Astrocyte (in vitro differentiated cells and primary cell): ENCODE data around the gene PTPRO. TPM values are rescaled to one million over a fixed set of nuclear protein-coding genes. Genes with fewer than 3 reads are reported as not detected.

ENCODE experiments used
- DNase-seq: peaks from one replicate; pipeline ENCODE4 v3.0.0-alpha.2; 2010; ENCODE audit warnings: low read depth
- FAIRE-seq: peaks from 2 replicates; lab custom pipeline; 2011; peaks lifted over from hg19 to GRCh38; lab: Jason Lieb, UNC
- H2AFZ ChIP-seq: 2 replicates; pipeline ENCODE4 v1.6.0; 2012; ENCODE audit warnings: low read depth, low read length, inconsistent platforms
- H3K27ac ChIP-seq: 2 replicates; pipeline ENCODE4 v1.5.1; 2011; ENCODE audit warnings: low read depth, low read length, inconsistent platforms
- H3K27me3 ChIP-seq: 2 replicates; pipeline ENCODE4 v1.6.0; 2011; ENCODE audit warnings: low read length, inconsistent platforms; ENCODE audit not compliant: insufficient read depth
- H3K36me3 ChIP-seq: 2 replicates; pipeline ENCODE4 v1.5.1; 2011; ENCODE audit warnings: low read length, inconsistent platforms; ENCODE audit not compliant: insufficient read depth
- H3K4me1 ChIP-seq: 2 replicates; pipeline ENCODE4 v1.5.1; 2011; ENCODE audit warnings: low read length, inconsistent platforms; ENCODE audit not compliant: insufficient read depth
- H3K4me2 ChIP-seq: 2 replicates; pipeline ENCODE4 v1.6.0; 2012; ENCODE audit warnings: low read length, inconsistent platforms
- H3K4me3 ChIP-seq: 2 replicates; pipeline ENCODE4 v1.5.1; 2011; ENCODE audit warnings: low read depth, mild to moderate bottlenecking, low read length, inconsistent platforms; ENCODE audit not compliant: insufficient read depth
- H3K79me2 ChIP-seq: 2 replicates; pipeline ENCODE4 v1.6.0; 2012; ENCODE audit warnings: mild to moderate bottlenecking, low read length, inconsistent platforms; ENCODE audit not compliant: insufficient read depth
- H3K9ac ChIP-seq: 2 replicates; pipeline ENCODE4 v1.6.0; 2012; ENCODE audit warnings: mild to moderate bottlenecking, low read length, inconsistent platforms
- H3K9me3 ChIP-seq: 2 replicates; pipeline ENCODE4 v1.5.1; 2012; ENCODE audit warnings: low read depth, mild to moderate bottlenecking, low read length, inconsistent platforms; ENCODE audit not compliant: insufficient read depth
- H4K20me1 ChIP-seq: 2 replicates; pipeline ENCODE4 v1.6.0; 2012; ENCODE audit warnings: low read length, inconsistent platforms; ENCODE audit not compliant: insufficient read depth
- H3K27ac Mint-ChIP-seq: one replicate; pipeline ENCODE4 v1.8.0; 2021; ENCODE audit warnings: mild to moderate bottlenecking, mixed read lengths; ENCODE audit not compliant: unreplicated experiment
- H3K27me3 Mint-ChIP-seq: one replicate; pipeline ENCODE4 v1.8.0; 2021; ENCODE audit warnings: low read depth, mixed read lengths; ENCODE audit not compliant: unreplicated experiment
- H3K36me3 Mint-ChIP-seq: one replicate; pipeline ENCODE4 v1.8.0; 2021; ENCODE audit warnings: low read depth, mixed read lengths; ENCODE audit not compliant: unreplicated experiment
- H3K4me1 Mint-ChIP-seq: one replicate; pipeline ENCODE4 v1.8.0; 2021; ENCODE audit warnings: low read depth, mixed read lengths; ENCODE audit not compliant: unreplicated experiment
- H3K4me3 Mint-ChIP-seq: one replicate; pipeline ENCODE4 v1.8.0; 2021; ENCODE audit warnings: mild to moderate bottlenecking, moderate library complexity, mixed read lengths; ENCODE audit not compliant: unreplicated experiment
- H3K9me3 Mint-ChIP-seq: one replicate; pipeline ENCODE4 v1.8.0; 2021; ENCODE audit warnings: mild to moderate bottlenecking, mixed read lengths; ENCODE audit not compliant: unreplicated experiment
- CTCF ChIP-seq: IDR thresholded peaks from 2 replicates; pipeline ENCODE4 v1.5.1; 2011; ENCODE audit warnings: low read depth, mild to moderate bottlenecking, inconsistent platforms, low read length, moderate library complexity; ENCODE audit not compliant: insufficient read depth
- EZH2 ChIP-seq: IDR thresholded peaks from 2 replicates; pipeline ENCODE4 v1.6.1; 2012; ENCODE audit warnings: mild to moderate bottlenecking, low read length, inconsistent platforms; ENCODE audit not compliant: insufficient read depth
- total RNA-seq: library from RNA; stranded (reverse); gene quantifications from 2 replicates; pipeline ENCODE4 v1.2.1, GENCODE V29; 2021

The PTPRO gene
- total RNA-seq, 1 donor from 2014 or later: 0.39 TPM

- no peaks in the 10 kb centered on the region for H3K4me1 Mint-ChIP-seq
Measured at GRCh38 chr12:15387772-15388171, 65.5 kb downstream of the PTPRO start.

GRCh38 chr12:15389561-15389960, 67.3 kb downstream of the PTPRO start:
- no peak for TF ChIP-seq CTCF
- TF ChIP-seq EZH2: no peak
- Mint-ChIP-seq H3K4me3 (no peak overlapping the region), H3K4me1 (peaks cover 2% of the 10 kb centered on the region), H3K27me3 (no peaks in the 10 kb centered on the region), H3K9me3 (no peaks in the 10 kb centered on the region), H3K36me3 (no peaks in the 10 kb centered on the region), H3K27ac (no peak overlapping the region)
- H3K4me2 ChIP-seq: no peak overlapping the region
- H3K4me3 ChIP-seq: no peak overlapping the region
- no peak for FAIRE-seq
- no peaks in the 10 kb centered on the region for H3K4me1 ChIP-seq
- no peaks in the 10 kb centered on the region for H3K79me2 ChIP-seq
- no peak overlapping the region for H3K9ac ChIP-seq
- no peaks in the 10 kb centered on the region for H3K36me3 ChIP-seq
- no peaks in the 10 kb centered on the region for H3K9me3 ChIP-seq
- no peak for DNase-seq
- H2AFZ ChIP-seq: no peak overlapping the region
- H3K27ac ChIP-seq: no peak overlapping the region
- no peaks in the 10 kb centered on the region for H4K20me1 ChIP-seq
- no peaks in the 10 kb centered on the region for H3K27me3 ChIP-seq

More at GRCh38 chr12:15387772-15388171, 65.5 kb downstream of the PTPRO start:
- H3K9me3 Mint-ChIP-seq: no peaks in the 10 kb centered on the region
- Histone ChIP-seq H3K27ac (no peak overlapping the region), H3K79me2 (no peaks in the 10 kb centered on the region), H3K36me3 (no peaks in the 10 kb centered on the region), H3K27me3 (no peaks in the 10 kb centered on the region), H3K9me3 (no peaks in the 10 kb centered on the region), H3K4me3 (no peak overlapping the region), H3K4me1 (no peaks in the 10 kb centered on the region), H3K9ac (no peak overlapping the region), H3K4me2 (no peak overlapping the region), H2AFZ (no peak overlapping the region), H4K20me1 (no peaks in the 10 kb centered on the region)
- TF ChIP-seq EZH2: no peak
- TF ChIP-seq CTCF: no peak
- FAIRE-seq (no peak), DNase-seq (no peak)
- H3K27ac Mint-ChIP-seq: no peak overlapping the region
- H3K4me3 Mint-ChIP-seq: no peak overlapping the region
- H3K27me3 Mint-ChIP-seq: no peaks in the 10 kb centered on the region
- no peaks in the 10 kb centered on the region for H3K36me3 Mint-ChIP-seq

- H3K4me1 Mint-ChIP-seq: peaks cover 2% of the 10 kb centered on the region
- Histone ChIP-seq H4K20me1 (no peaks in the 10 kb centered on the region), H3K4me1 (no peaks in the 10 kb centered on the region), H2AFZ (no peak overlapping the region), H3K36me3 (no peaks in the 10 kb centered on the region), H3K79me2 (no peaks in the 10 kb centered on the region), H3K9ac (no peak overlapping the region), H3K9me3 (no peaks in the 10 kb centered on the region), H3K4me2 (no peak overlapping the region), H3K4me3 (no peak overlapping the region), H3K27me3 (no peaks in the 10 kb centered on the region), H3K27ac (no peak overlapping the region)
- H3K9me3 Mint-ChIP-seq: no peaks in the 10 kb centered on the region
- no peak overlapping the region for H3K27ac Mint-ChIP-seq
- TF ChIP-seq CTCF: no peak
- H3K36me3 Mint-ChIP-seq: no peaks in the 10 kb centered on the region
- H3K4me3 Mint-ChIP-seq: no peak overlapping the region
- H3K27me3 Mint-ChIP-seq: no peaks in the 10 kb centered on the region
- no peak for DNase-seq
- FAIRE-seq: no peak
Measured at GRCh38 chr12:15393037-15393436, 70.7 kb downstream of the PTPRO start.
